HepG2 (cell line): ENCODE measurements around the gene INSIG2.

Experiments
- BCL3 ChIP-seq: sonication (generic); formaldehyde crosslinking; IDR thresholded peaks from 2 replicates; pipeline ENCODE4 v1.5.1; 2020; ENCODE audit warnings: mild to moderate bottlenecking, missing genetic modification reagents, moderate library complexity
- CBFB ChIP-seq: sonication (generic); formaldehyde crosslinking; IDR thresholded peaks from 2 replicates; pipeline ENCODE4 v1.4.0; 2020; ENCODE audit warnings: missing genetic modification reagents
- CTCF ChIP-seq: sonication (generic); formaldehyde crosslinking; IDR thresholded peaks from 2 replicates; pipeline ENCODE4 v1.5.0; 2020; ENCODE audit warnings: mild to moderate bottlenecking, missing genetic modification reagents, moderate library complexity
- KDM1A ChIP-seq: IDR thresholded peaks from 2 replicates; pipeline ENCODE4 v1.6.1; 2016; ENCODE audit warnings: missing compliant biosample characterization
- REST ChIP-seq, 2 experiments: IDR thresholded peaks; 2 replicates each; pipeline ENCODE4 v1.6.1; 2011 to 2012; ENCODE audit warnings: low read length in 2 of 2, borderline replicate concordance in 1 of 2, low read depth in 1 of 2, mild to moderate bottlenecking in 1 of 2, moderate library complexity in 1 of 2
- SIN3A ChIP-seq: IDR thresholded peaks from 2 replicates; pipeline ENCODE4 v1.6.1; 2011; ENCODE audit warnings: low read depth, mild to moderate bottlenecking, control low read depth, low read length, borderline replicate concordance
- ZNF691 ChIP-seq: sonication (generic); formaldehyde crosslinking; IDR thresholded peaks from 2 replicates; pipeline ENCODE4 v1.4.0; 2020; ENCODE audit warnings: missing genetic modification reagents, low read depth, mild to moderate bottlenecking, borderline replicate concordance
- ZNF747 ChIP-seq: sonication (generic); formaldehyde crosslinking; IDR thresholded peaks from 2 replicates; pipeline ENCODE4 v1.8.1; 2023; ENCODE audit warnings: missing genetic modification reagents, mild to moderate bottlenecking, borderline replicate concordance

- TF ChIP-seq KDM1A (CRISPR knock-in tag) = no peak
- TF ChIP-seq CTCF = no peak
- TF ChIP-seq ZNF691 (CRISPR knock-in tag) = no peak
- no peak for TF ChIP-seq REST (IDR thresholded peaks at IDR 0.05; ENCODE audit: borderline replicate concordance in 1 of 2, low read depth in 1 of 2, low read length in 2 of 2)
- no peak for TF ChIP-seq SIN3A
- no peak for TF ChIP-seq ZNF747
- no peak for TF ChIP-seq BCL3 (CRISPR knock-in tag)
- TF ChIP-seq CBFB = no peak
These were observed 34.6 kb upstream of the INSIG2 start for GRCh38 chr2:118053681-118054080.
